Activated T-cell treated with anti-CD3 and anti-CD28 coated beads, Interleukin-2, amount 50 U/mL, for 1 hour (primary cell): ENCODE results near the gene RELA.

Source experiments
- DNase-seq: peaks from one replicate; pipeline ENCODE4 v3.0.0-alpha.2; 2020

The RELA gene

GRCh38 chr11:65611028-65611757, 51.5 kb downstream of the RELA start:
- no peak for DNase-seq

- no peak for DNase-seq
Measured at GRCh38 chr11:65610404-65610803, 52.3 kb downstream of the RELA start.

DNA sequence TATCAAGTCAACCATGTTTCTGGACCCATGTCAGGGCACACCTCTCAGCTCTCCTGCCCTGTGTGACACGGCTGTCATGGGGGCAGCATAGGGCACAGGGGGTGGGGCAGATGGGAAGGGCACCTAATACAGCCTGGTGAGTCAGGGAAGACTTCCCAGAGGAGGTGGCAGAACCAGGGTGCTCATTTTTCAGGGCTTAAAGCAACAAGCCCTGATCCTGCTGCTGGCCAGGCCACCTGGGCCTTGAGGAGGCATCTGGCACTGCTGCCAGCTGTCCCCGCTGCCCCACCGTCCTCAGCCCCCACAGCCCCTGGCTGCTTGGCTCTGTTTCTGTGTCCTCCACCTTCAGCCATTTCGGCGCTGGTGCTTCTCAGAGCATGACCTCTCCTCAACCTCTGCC, 53.1 kb downstream of the RELA start:
- no peak for DNase-seq

DNA sequence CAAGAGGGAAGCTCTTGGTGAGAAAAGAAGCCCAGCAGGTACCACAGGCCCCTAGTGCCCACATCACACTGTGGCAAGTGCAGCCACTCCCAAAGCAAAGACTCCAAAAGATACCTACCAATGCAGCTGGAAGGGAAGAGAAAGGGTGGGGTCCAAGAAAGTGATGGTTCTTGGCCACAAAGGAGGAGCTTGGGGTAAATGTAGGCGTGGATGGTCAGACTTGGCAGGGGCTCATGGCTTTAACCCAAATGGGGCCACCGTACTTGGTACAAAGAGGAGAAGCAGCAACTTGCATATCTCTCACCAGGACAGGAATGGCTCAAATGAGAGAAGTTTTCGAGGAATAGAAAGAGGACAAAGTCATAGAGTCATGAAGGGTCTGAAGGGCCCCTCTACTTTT, 53.5 kb downstream of the RELA start:
- DNase-seq, result no peak

DNA sequence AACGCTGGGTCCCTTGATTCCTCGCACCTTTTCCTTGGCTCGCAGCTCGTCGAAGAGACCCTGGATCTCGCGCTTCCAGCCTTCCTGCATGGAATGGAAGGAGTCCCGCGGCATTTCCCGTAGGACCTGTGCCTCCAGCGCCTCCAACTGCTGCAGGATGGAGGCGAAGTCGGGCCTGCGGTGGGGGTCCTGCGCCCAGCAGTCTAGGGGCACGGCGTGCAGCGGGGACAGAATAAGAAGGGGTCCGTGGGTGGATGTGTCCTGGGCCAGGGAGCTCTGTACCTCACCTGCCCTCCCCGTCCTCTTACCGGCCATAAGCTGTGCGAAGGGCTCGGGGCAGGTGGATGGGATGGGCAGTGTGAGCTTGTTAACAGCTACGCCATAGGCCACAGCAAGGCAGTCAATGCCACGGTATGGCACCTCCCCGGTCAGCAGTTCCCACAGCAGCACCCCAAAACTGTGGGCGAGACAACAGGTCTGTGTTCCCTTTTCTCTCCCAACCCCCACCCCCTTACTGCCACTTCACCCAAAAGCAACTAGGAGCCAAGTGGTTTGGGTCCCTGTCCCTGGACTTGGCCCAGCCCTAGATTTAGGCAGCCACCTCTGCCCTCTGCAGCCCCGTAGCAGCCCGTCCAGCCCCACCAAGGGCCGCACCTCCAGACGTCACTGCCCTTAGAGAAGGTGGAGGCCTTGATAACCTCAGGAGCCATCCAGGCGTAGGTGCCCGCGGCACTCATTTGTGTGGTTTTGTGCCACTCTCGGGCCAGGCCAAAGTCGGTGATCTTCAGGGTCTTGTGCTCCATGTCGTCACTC, 54.9 kb downstream of the RELA start:
- no peak for DNase-seq

GRCh38 chr11:65606876-65607613, 55.7 kb downstream of the RELA start:
- no peak for DNase-seq

GRCh38 chr11:65604258-65604657, 58.5 kb downstream of the RELA start:
- DNase-seq, result no peak
